MCF 10A (cell line): ENCODE measurements around the gene TMEM184A. TPM values are rescaled to one million over a fixed set of nuclear protein-coding genes. Genes with fewer than 3 reads are reported as not detected.
A peak's percentile ranks its signal among the peaks of the same experiment; 100 is the strongest.

ENCODE experiments used
- BruUV-seq: library from RNA; stranded (reverse); fragments of 400-500 nt; replicated peaks from 2 replicates; lab custom pipeline; 2021; lab: Mats Ljungman, UMichigan
- CTCF ChIA-PET: fragments of 300-600 bp; sonication (Branson Sonifier 250); formaldehyde crosslinking; extraction: SDS; loops from one replicate; lab custom pipeline; 2021; ENCODE audit warnings: antibody characterized with exemption, inconsistent platforms; lab: Yijun Ruan, JAX
- POLR2A ChIA-PET: fragments of 300-600, 350-650 bp; sonication (Branson Sonifier 250); formaldehyde crosslinking; extraction: SDS; loops from one replicate; lab custom pipeline; 2020; ENCODE audit warnings: antibody characterized with exemption, inconsistent platforms; lab: Yijun Ruan, JAX
- DNase-seq: peaks from one replicate; pipeline ENCODE4 v3.0.0-alpha.2; 2018; ENCODE audit not compliant: unreplicated experiment
- H3K27ac Mint-ChIP-seq: one replicate; pipeline ENCODE4 v1.8.0; 2022; ENCODE audit warnings: mild to moderate bottlenecking, low read depth, mixed read lengths; ENCODE audit not compliant: unreplicated experiment
- H3K27me3 Mint-ChIP-seq: one replicate; pipeline ENCODE4 v1.8.0; 2022; ENCODE audit warnings: mixed read lengths; ENCODE audit not compliant: insufficient read depth, unreplicated experiment
- H3K36me3 Mint-ChIP-seq: one replicate; pipeline ENCODE4 v1.8.0; 2022; ENCODE audit warnings: mild to moderate bottlenecking, moderate library complexity, mixed read lengths; ENCODE audit not compliant: insufficient read depth, unreplicated experiment
- H3K4me1 Mint-ChIP-seq: one replicate; pipeline ENCODE4 v1.8.0; 2022; ENCODE audit warnings: mixed read lengths; ENCODE audit not compliant: insufficient read depth, unreplicated experiment
- H3K4me3 Mint-ChIP-seq: one replicate; pipeline ENCODE4 v1.8.0; 2022; ENCODE audit warnings: mild to moderate bottlenecking, moderate library complexity, mixed read lengths; ENCODE audit not compliant: unreplicated experiment
- H3K9me3 Mint-ChIP-seq: one replicate; pipeline ENCODE4 v1.8.0; 2022; ENCODE audit warnings: mixed read lengths; ENCODE audit not compliant: unreplicated experiment
- CTCF ChIP-seq: fragments of 200-600 bp; IDR thresholded peaks from one replicate; pipeline ENCODE4 v1.8.0; 2022; ENCODE audit warnings: antibody characterized with exemption, mild to moderate bottlenecking; ENCODE audit not compliant: unreplicated experiment
- intact Hi-C: fragments of 100-400 bp; cut with micrococcal nuclease; formaldehyde crosslinking; loops from 2 replicates; pipeline ENCODE4 v1.14.1; 2022
- total RNA-seq: library from RNA; stranded (reverse); gene quantifications from 2 replicates; pipeline ENCODE4 v1.2.3, GENCODE V29; 2022

TMEM184A gene
- total RNA-seq, 1 experiment from 2014 or later = 14.2 TPM

GRCh38 chr7:1550005-1550845, 5.8 kb downstream of the TMEM184A start:
- H3K9me3 Mint-ChIP-seq = no peaks in the 10 kb centered on the region
- no peaks in the 10 kb centered on the region for H3K27me3 Mint-ChIP-seq
- H3K4me1 Mint-ChIP-seq = peaks cover 2% of the 10 kb centered on the region
- H3K27ac Mint-ChIP-seq = no peak overlapping the region
- ChIA-PET POLR2A (no interaction called here), CTCF (no interaction called here)
- intact Hi-C loops = no loop called here
- BruUV-seq = no TSS peak
- DNase-seq = no peak
- no peak overlapping the region for H3K4me3 Mint-ChIP-seq
- TF ChIP-seq CTCF = no peak
- peaks cover 8% of the 10 kb centered on the region for H3K36me3 Mint-ChIP-seq

GRCh38 chr7:1549357-1550004, 6.5 kb downstream of the TMEM184A start:
- Mint-ChIP-seq H3K4me3 (no peak overlapping the region), H3K27me3 (no peaks in the 10 kb centered on the region), H3K27ac (no peak overlapping the region), H3K36me3 (peaks cover 8% of the 10 kb centered on the region), H3K9me3 (no peaks in the 10 kb centered on the region), H3K4me1 (no peaks in the 10 kb centered on the region)
- ChIA-PET POLR2A (no interaction called here), CTCF (no interaction called here)
- TF ChIP-seq CTCF = no peak
- intact Hi-C loops = no loop called here
- DNase-seq = no peak
- no TSS peak for BruUV-seq

GRCh38 chr7:1548944-1549343, 7.1 kb downstream of the TMEM184A start:
- no peak overlapping the region for H3K27ac Mint-ChIP-seq
- H3K27me3 Mint-ChIP-seq = no peaks in the 10 kb centered on the region
- no peak for DNase-seq
- intact Hi-C loops = no loop called here
- ChIA-PET POLR2A (no interaction called here), CTCF (no interaction called here)
- H3K4me1 Mint-ChIP-seq = no peaks in the 10 kb centered on the region
- H3K9me3 Mint-ChIP-seq = no peaks in the 10 kb centered on the region
- no peak for TF ChIP-seq CTCF
- H3K4me3 Mint-ChIP-seq = no peak overlapping the region
- no TSS peak for BruUV-seq
- H3K36me3 Mint-ChIP-seq = peaks cover 9% of the 10 kb centered on the region

- H3K27ac Mint-ChIP-seq = peak overlapping the region; percentile 83
- no peak overlapping the region for H3K4me3 Mint-ChIP-seq
- no peaks in the 10 kb centered on the region for H3K27me3 Mint-ChIP-seq
- H3K36me3 Mint-ChIP-seq = peaks cover 15% of the 10 kb centered on the region
- intact Hi-C loops = no loop called here
- no TSS peak for BruUV-seq
- no peaks in the 10 kb centered on the region for H3K9me3 Mint-ChIP-seq
- CTCF ChIA-PET = interaction anchor here (0.5 to 0.7 kb wide), 3 partner anchors 16 to 44 kb away, joined by 3 to 5 read pairs (median 4); partner anchors contain the start of gene INTS1
- POLR2A ChIA-PET = no interaction called here
- no peak for DNase-seq
- no peaks in the 10 kb centered on the region for H3K4me1 Mint-ChIP-seq
- no peak for TF ChIP-seq CTCF
These were observed 7.6 kb downstream of the TMEM184A start for GRCh38 chr7:1548438-1548831.
